HG02588 (cell line): ENCODE measurements around the gene MRPS35.

Experiments used
- ATAC-seq: cut with Tn5 transposase; IDR thresholded peaks from one replicate; pipeline ENCODE4 v1.9.1; 2021; ENCODE audit warnings: mild to moderate bottlenecking, moderate library complexity; ENCODE audit not compliant: unreplicated experiment

The MRPS35 gene

DNA sequence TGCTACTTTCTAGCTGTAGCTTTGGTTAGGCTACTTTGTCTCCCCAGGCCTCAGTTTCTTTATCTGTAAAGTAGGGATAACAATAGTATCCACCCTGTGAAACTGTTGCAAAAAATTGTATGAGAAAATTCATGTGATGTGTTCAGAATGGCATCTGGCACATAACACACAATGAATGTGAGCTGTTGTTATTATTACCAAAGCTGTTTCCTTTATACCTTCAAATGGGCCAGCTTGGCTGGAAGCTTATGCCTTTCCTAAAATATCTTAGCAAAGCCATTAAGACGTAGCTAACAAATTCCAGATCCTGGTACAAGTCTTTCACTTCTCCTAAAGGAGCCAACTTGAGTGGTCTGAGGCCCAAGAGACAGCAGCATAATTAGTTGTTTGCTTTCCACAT is 94.6 kb downstream of the MRPS35 start:
- no peak for ATAC-seq
